COLO829 (cell line): Measurements from ENCODE around the gene CDH19.
A peak's percentile ranks its signal among the peaks of the same experiment; 100 is the strongest.
"Not testable (repeated sequence)": the region's sequence is repeated elsewhere in the genome, so short reads cannot be mapped to it uniquely, and the experiment has no call there.

Source experiments
- DNase-seq: peaks from one replicate; pipeline ENCODE4 v3.0.0; 2012; ENCODE audit warnings: low spot score

Gene CDH19

DNA sequence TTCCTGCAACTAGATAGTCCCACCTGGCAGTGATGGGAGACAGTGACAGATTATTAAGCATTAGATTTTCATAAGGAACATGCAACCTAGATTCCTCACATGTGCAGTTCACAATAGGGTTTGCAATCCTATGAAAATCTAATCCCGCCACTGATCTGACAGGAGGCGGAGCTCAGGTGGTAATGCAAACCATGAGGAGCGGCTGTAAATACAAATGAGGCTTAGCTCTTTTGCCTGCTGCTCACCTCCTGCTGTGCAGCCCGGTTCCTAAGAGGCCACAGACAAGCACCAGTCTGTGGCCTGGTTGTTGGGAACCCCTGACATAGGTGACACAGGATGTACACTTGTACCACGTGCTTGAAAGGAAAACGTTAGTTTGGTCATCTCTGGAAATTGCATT is 41.6 kb downstream of the CDH19 start:
- no peak for DNase-seq

DNA sequence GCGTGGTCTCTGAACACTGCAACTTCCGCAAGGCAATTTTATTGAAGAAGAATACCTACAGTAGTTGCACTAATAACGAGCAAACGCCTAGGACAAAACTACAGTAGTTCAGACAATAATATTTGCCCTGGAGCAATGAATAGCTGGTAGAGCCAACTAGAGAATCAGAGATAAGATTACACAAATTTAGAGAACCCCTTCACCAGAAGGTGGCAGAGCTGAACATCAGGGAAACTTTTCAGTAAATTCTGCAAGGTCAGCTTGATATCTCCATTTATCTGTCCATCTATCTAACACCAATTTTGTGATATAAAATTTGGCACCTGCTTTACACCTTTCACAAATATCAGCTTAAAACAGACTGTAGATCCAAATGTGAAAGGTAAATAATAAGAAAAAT is 43.8 kb downstream of the CDH19 start:
- peak; percentile 24 for DNase-seq

- peak; percentile 69 for DNase-seq
Measured at GRCh38 chr18:66558773-66559172, 45.1 kb downstream of the CDH19 start.

GRCh38 chr18:66557091-66557490 is 46.8 kb downstream of the CDH19 start:
- DNase-seq, result no peak

DNA sequence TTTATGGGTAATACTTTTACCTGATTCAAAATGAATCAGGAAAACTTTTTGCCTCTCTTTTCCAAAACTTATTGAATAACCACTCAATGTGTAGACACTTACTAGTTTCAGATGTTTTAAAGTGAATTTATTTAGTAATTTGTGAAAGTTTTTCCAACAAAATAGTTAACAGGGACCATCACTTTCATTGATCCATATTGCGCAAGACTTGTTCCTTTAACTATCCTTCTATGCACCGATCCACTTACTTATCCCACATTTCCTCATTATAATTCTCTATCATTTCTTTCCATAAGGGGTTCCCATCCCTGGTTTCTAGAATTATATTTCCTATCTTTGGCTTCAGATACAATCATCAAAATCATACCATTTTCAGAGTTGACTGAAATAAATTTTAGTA is 48.3 kb downstream of the CDH19 start:
- DNase-seq, result no peak

DNA sequence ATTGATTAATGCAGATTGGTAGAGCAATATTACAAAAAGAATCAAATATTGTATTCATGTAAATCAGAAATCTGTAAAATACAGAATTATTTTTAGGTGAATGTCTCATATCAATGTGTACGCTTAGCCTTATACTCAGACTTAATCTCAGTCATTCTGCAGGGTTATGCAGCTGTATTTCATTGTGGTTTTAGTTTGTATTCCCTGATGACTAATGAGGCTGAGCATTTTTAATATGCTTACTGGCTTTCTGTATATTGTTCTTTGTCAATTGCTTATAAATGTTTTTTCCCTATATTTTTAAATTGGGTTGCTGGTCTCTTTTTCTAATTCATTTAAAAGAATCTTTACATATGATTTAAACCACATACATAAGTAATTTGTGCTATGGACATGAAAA is 50.1 kb downstream of the CDH19 start:
- DNase-seq, result no peak

- no peak for DNase-seq
Measured at GRCh38 chr18:66550366-66550765, 53.5 kb downstream of the CDH19 start.

DNA sequence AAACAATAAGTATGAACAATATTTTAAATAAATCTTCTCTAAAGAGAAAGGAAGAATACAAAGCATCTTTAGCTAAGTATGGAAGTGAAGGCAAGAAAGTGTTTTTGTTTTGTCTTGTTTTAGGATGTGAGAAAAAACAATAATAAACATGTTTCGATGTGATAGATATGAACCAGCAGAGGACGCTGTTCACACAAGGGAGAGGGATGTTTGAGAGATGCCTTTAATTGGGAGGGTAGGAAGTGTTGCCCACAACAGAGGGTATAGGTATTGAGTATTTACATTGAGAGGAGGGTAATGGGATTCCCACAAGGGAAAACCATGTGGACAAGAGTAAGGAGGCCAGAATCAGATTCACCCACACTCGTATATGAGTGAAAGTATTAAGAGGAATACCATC is 55.1 kb downstream of the CDH19 start:
- DNase-seq, result peak; percentile 2

GRCh38 chr18:66534110-66534509 is 69.8 kb downstream of the CDH19 start:
- no peak for DNase-seq

- DNase-seq, result no peak
Measured at GRCh38 chr18:66533693-66534092, 70.2 kb downstream of the CDH19 start.

GRCh38 chr18:66523219-66523991 is 80.5 kb downstream of the CDH19 start:
- no peak for DNase-seq

DNA sequence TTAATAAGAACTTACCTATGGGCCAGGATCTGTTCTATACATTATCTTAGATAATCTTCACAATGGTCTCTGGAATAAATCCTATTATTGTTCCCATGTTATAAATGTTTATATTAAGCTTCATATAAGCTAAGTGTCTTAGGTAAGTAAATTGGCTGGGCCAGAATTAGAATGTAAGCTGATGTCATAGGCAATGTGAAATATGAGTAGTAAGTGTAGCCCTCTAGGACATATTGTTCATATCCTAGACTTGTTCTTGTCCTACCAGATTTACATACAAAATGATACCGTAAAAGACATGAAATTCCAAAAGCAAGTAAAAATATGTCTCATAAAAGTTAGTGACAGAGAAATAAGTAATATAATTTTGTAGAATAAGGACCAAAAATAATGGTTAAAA is 89.9 kb downstream of the CDH19 start:
- no peak for DNase-seq

- peak; percentile 14 for DNase-seq
Measured at GRCh38 chr18:66511792-66512191, 92.1 kb downstream of the CDH19 start.

DNA sequence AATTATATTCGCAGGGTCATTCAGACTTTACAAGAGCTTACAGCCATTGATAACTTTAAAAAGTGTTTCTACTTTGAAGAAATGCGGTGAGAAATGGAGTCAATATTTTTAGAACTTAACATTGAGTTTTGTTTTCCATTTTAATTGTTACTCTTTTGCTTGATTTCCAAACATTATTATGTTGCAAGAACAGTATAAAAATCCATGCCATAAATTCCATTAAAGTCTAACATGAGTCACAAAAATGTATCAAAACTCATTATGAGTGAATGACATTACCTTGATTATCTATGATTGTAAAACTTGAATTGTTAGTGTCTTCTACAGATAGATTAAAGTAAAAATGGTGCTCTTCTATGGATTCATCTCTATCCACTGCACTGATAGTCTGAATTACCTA is 92.6 kb downstream of the CDH19 start:
- no peak for DNase-seq

DNA sequence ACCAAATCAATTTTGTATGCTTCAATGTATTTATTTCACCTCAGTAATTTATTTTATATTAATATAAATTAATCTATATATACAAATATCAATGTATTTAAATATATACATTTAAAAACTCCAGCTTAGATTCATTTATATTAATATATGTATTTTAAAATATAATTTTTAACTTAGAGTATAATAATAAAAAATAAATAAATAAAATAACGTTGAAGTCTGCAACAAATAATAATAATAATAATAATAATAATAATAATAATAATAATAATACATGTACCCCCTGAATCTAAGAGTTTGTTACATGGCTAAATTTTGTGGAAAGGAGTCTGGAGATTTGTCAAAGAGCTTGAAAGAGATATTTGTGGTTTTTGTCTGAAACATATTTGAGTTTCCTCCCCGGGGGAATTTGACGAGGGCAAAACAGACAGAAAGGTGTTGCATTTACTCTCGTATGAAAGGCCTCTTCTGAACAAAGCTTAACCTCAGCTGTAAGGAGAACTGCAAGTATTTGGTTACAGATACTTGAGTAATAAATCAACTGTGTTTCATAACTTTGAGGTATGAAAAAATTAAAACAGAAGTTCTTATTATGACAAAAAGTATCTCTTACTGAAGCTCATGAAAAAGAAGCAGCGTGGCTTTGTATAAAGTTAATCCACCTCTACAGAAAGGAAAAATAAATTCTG is 93.4 kb downstream of the CDH19 start:
- DNase-seq, result no peak

- DNase-seq, result no peak
Measured at GRCh38 chr18:66508937-66509336, 95.0 kb downstream of the CDH19 start.

DNA sequence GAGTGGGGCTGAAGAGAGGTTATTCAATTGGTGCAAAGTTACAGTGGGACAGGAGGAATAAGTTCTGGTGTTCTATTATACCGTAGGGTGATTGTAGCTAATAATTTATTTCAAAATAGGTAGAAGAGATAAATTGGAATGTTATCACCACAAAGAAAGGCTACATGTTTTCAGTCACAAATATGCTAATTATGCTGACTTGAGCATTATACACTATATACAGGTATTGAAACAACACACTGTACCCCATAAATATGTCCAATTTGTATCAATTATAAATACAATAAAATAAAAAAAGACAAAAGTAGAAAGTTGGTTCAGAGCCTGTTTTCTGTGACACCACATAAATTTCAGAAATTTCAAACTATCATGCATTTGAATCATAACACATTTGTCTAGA is 97.7 kb downstream of the CDH19 start:
- no peak for DNase-seq

GRCh38 chr18:66497351-66497750 is 106.5 kb downstream of the CDH19 start:
- DNase-seq, result no peak

DNA sequence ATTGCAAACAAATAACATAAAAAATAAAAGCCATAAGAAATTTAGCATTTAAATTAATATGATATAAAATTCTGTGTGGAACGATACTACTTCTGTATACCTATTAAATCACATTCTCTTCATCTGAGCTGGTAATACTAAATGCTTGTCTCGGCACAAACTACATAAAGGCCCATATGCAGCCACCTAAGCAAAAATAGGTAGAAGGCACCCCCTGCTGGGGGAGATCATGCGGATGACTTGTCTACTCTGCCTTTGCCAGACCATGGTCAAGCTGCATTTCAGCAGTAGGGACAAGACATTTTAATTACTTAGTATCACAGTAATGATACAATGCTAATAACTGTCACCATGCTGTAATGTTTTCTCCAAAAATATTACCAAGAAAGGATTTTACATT is 108.0 kb downstream of the CDH19 start:
- DNase-seq, result peak; percentile 16

- DNase-seq, result no peak
Measured at GRCh38 chr18:66473882-66474281, 130.0 kb downstream of the CDH19 start.

DNA sequence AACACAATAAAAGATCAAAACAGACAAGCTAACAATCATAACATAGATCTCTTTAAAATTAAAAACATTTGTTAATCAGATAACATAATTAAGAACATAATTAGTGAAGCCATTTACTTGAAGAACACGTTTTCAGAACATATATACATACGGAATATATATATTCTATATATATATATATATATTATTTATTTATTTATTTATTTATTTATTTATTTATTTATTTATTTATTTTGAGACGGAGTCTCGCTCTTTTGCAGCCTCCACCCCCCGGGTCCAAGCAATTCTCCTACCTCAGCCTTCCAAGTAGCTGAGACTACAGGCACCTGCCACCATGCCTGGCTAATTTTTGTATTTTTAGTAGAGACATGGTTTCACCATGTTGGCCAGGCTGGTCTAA is 137.7 kb downstream of the CDH19 start:
- not testable (repeated sequence) for DNase-seq

GRCh38 chr18:66461344-66461743 is 142.5 kb downstream of the CDH19 start:
- no peak for DNase-seq

- DNase-seq, result no peak
Measured at GRCh38 chr18:66457245-66457644, 146.6 kb downstream of the CDH19 start.
